GM18858 (cell line): Measurements from ENCODE around the gene CDKN2AIP.

Experiments used
- ATAC-seq: cut with Tn5 transposase; IDR thresholded peaks from one replicate; pipeline ENCODE4 v1.9.1; 2021; ENCODE audit not compliant: unreplicated experiment

Gene CDKN2AIP

GRCh38 chr4:183492791-183493222 lies 48.4 kb downstream of the CDKN2AIP start:
- no peak for ATAC-seq

- no peak for ATAC-seq
Measured at GRCh38 chr4:183493246-183493645, 48.8 kb downstream of the CDKN2AIP start.

DNA sequence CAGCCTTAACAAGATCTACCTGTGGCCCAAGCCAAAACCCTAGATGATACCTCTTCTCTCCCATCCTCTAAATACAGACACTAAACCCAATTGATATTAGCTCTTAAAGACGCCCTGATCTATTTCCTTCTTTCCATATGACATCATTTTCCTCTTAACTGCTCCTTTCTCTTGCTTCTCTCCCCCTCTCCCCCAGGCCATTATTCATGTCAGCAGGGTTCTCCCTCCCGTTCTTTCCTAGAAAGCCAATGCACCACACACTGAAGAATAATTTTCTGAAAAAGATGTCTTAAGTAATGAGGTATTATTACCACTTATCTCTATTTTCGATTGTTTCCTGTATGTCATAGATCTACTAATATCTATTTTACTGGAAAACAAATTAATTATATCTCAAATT lies 50.7 kb downstream of the CDKN2AIP start:
- ATAC-seq = no peak
